ENCODE results near the gene C2CD4A.

DNA sequence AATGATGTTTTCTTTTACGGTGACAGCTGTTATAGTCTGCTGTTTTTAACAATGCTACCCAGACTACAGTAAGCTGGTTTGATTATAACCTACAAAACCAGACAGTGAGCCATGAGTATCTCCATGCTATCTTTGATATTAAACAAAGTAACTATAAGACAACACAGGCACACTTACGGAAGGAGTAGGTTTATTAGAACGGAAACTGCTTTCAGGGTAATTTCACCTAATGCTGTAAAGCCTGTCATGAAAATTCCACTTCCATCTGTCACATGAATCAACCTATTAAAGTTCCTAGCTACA, 39.6 kb upstream of the C2CD4A start:
- TF ChIP-seq POLR2A (IDR thresholded peaks at IDR 0.05) (no peak), CTCF (IDR thresholded peaks at IDR 0.05) (no peak)

Measured in esophagus squamous epithelium (tissue), 4 donors.